Panc1 (cell line): Measurements from ENCODE around the gene ROGDI. TPM values are rescaled to one million over a fixed set of nuclear protein-coding genes. Genes with fewer than 3 reads are reported as not detected.

ENCODE experiments used
- ATAC-seq: fragments of 200-7000 bp; cut with Tn5 transposase; 2 replicates; pipeline ENCODE4 v1.9.1; 2020; ENCODE audit warnings: mild to moderate bottlenecking, moderate library complexity
- BruUV-seq: library from RNA; stranded (reverse); fragments of 400-500 nt; replicated peaks from 2 replicates; lab custom pipeline; 2021; lab: Mats Ljungman, UMichigan
- CTCF ChIA-PET: fragments of 300-600 bp; sonication (Branson Sonifier 250); formaldehyde crosslinking; loops from one replicate; lab custom pipeline; 2022; ENCODE audit warnings: antibody characterized with exemption; lab: Charles Lee
- POLR2A ChIA-PET: fragments of 300-600 bp; sonication (Branson Sonifier 250); formaldehyde crosslinking; loops from one replicate; lab custom pipeline; 2022; ENCODE audit warnings: antibody characterized with exemption; lab: Charles Lee
- DNase-seq: peaks from one replicate; pipeline ENCODE4 v3.0.0-alpha.2; 2010; ENCODE audit warnings: low read depth, low spot score
- H3K27ac ChIP-seq: 2 replicates; pipeline ENCODE4 v1.5.1; 2011; ENCODE audit warnings: mild to moderate bottlenecking, low read length, inconsistent platforms
- H3K27me3 ChIP-seq: fragments of 200-500 bp; sonication (Bioruptor generic); 2 replicates; pipeline ENCODE4 v1.6.0; 2014; ENCODE audit warnings: low read length, inconsistent platforms; ENCODE audit not compliant: control insufficient read depth, insufficient read depth
- H3K36me3 ChIP-seq: fragments of 200-500 bp; sonication (Bioruptor generic); 2 replicates; pipeline ENCODE4 v1.5.1; 2014; ENCODE audit warnings: inconsistent platforms, mild to moderate bottlenecking, low read length, moderate library complexity; ENCODE audit not compliant: control insufficient read depth, insufficient read depth
- H3K4me1 ChIP-seq: 2 replicates; pipeline ENCODE4 v1.5.1; 2011; ENCODE audit warnings: inconsistent platforms, mild to moderate bottlenecking, low read length, moderate library complexity; ENCODE audit not compliant: control insufficient read depth, insufficient read depth
- H3K4me3 ChIP-seq, 2 experiments: 2 replicates each; pipeline ENCODE4 v1.5.1; 2011 to 2012; ENCODE audit warnings: low read depth in 2 of 2, low read length in 2 of 2, mild to moderate bottlenecking in 2 of 2, inconsistent platforms in 1 of 2, moderate library complexity in 1 of 2
- H3K9me3 ChIP-seq: fragments of 200-500 bp; sonication (Bioruptor generic); 2 replicates; pipeline ENCODE4 v1.5.1; 2014; ENCODE audit warnings: low read depth, mild to moderate bottlenecking, inconsistent platforms, low read length, moderate library complexity; ENCODE audit not compliant: control insufficient read depth, insufficient read depth
- CTCF ChIP-seq: fragments of 450-650 bp; IDR thresholded peaks from 2 replicates; pipeline ENCODE4 v1.5.1; 2017; ENCODE audit warnings: mild to moderate bottlenecking
- POLR2AphosphoS5 ChIP-seq: IDR thresholded peaks from 2 replicates; pipeline ENCODE4 v1.6.1; 2012; ENCODE audit warnings: mild to moderate bottlenecking, low read depth, low read length, moderate library complexity
- REST ChIP-seq, 2 experiments: IDR thresholded peaks; 2 replicates each; pipeline ENCODE4 v1.6.1; 2011 to 2012; ENCODE audit warnings: low read depth in 2 of 2, control low read depth in 1 of 2, low read length in 1 of 2, mild to moderate bottlenecking in 1 of 2, moderate library complexity in 1 of 2; ENCODE audit not compliant: insufficient read depth in 1 of 2
- SIN3A ChIP-seq: IDR thresholded peaks from 2 replicates; pipeline ENCODE4 v1.6.1; 2012; ENCODE audit warnings: low read depth, mild to moderate bottlenecking, low read length, moderate library complexity, borderline replicate concordance; ENCODE audit not compliant: insufficient read depth
- TCF7L2 ChIP-seq: IDR thresholded peaks from 2 replicates; pipeline ENCODE4 v1.6.1; 2011; ENCODE audit warnings: mild to moderate bottlenecking, low read depth, low read length, inconsistent platforms
- in situ Hi-C: cut with HindIII; loops from 2 replicates; pipeline ENCODE4 v1.10.0; 2016; ENCODE audit warnings: low sequenced_read_pairs, low pct_unique_long_range_greater_than_20kb
- intact Hi-C: fragments of 100-400 bp; cut with micrococcal nuclease; formaldehyde crosslinking; loops from one replicate; pipeline ENCODE4 v1.10.0; 2022; ENCODE audit not compliant: unreplicated experiment
- total RNA-seq: library from RNA; stranded (reverse); gene quantifications from one replicate; pipeline ENCODE4 v1.2.1, GENCODE V29; 2021; ENCODE audit not compliant: unreplicated experiment

The ROGDI gene
- total RNA-seq, 1 experiment from 2014 or later: 31.9 TPM

GRCh38 chr16:4788910-4789309, 13.5 kb downstream of the ROGDI start:
- Histone ChIP-seq H3K27me3 (no peaks in the 10 kb centered on the region), H3K27ac (no peak overlapping the region), H3K36me3 (no peaks in the 10 kb centered on the region), H3K9me3 (no peaks in the 10 kb centered on the region), H3K4me3 (no peak overlapping the region), H3K4me1 (peaks cover 8% of the 10 kb centered on the region; the same call in 1 of the 2 replicates)
- TF ChIP-seq SIN3A: no peak
- no peak for TF ChIP-seq CTCF
- TF ChIP-seq TCF7L2: no peak
- no peak for TF ChIP-seq REST (IDR thresholded peaks at IDR 0.05; ENCODE audit: insufficient read depth in 1 of 2, low read depth in 2 of 2, low read length in 1 of 2)
- no TSS peak for BruUV-seq
- ATAC-seq (0 out of 2 replicates have a peak, but pooled peaks have one; percentile 7), DNase-seq (no peak)
- ChIA-PET CTCF (interaction anchor here (0.6 kb wide), 1 partner anchor 198 kb away, joined by 7 read pairs; no protein-coding TSS in a partner anchor), POLR2A (interaction anchor here (0.6 kb wide), 1 partner anchor 27 kb away, joined by 6 read pairs; no protein-coding TSS in a partner anchor)
- intact Hi-C loops: no loop called here
- in situ Hi-C loops: no loop called here

GRCh38 chr16:4788489-4788889, 13.9 kb downstream of the ROGDI start:
- ChIA-PET CTCF (no interaction called here), POLR2A (no interaction called here)
- no peak overlapping the region for H3K27ac ChIP-seq
- in situ Hi-C loops: no loop called here
- H3K4me1 ChIP-seq: peaks cover 8% of the 10 kb centered on the region; the same call in 1 of the 2 replicates
- H3K36me3 ChIP-seq: no peaks in the 10 kb centered on the region
- no peak overlapping the region for H3K4me3 ChIP-seq
- TF ChIP-seq SIN3A (no peak), TCF7L2 (no peak), CTCF (no peak), POLR2AphosphoS5 (no peak), REST (IDR thresholded peaks at IDR 0.05; ENCODE audit: insufficient read depth in 1 of 2, low read depth in 2 of 2, low read length in 1 of 2) (no peak)
- DNase-seq (no peak), ATAC-seq (no peak)
- H3K9me3 ChIP-seq: no peaks in the 10 kb centered on the region
- no TSS peak for BruUV-seq
- intact Hi-C loops: no loop called here
- H3K27me3 ChIP-seq: no peaks in the 10 kb centered on the region
